HG02870 (cell line): ENCODE data around the gene APAF1.

Experiments
- ATAC-seq: cut with Tn5 transposase; IDR thresholded peaks from one replicate; pipeline ENCODE4 v1.9.1; 2021; ENCODE audit warnings: mild to moderate bottlenecking, moderate library complexity; ENCODE audit not compliant: unreplicated experiment

The APAF1 gene

GRCh38 chr12:98656289-98657101 lies 11.4 kb downstream of the APAF1 start:
- peak; percentile 85 for ATAC-seq

- ATAC-seq, result no peak
Observed at GRCh38 chr12:98660521-98660920, 15.4 kb downstream of the APAF1 start.

GRCh38 chr12:98669751-98670150 lies 24.7 kb downstream of the APAF1 start:
- ATAC-seq, result no peak

- no peak for ATAC-seq
Observed at GRCh38 chr12:98671459-98671858, 26.4 kb downstream of the APAF1 start.

- ATAC-seq, result no peak
Observed at GRCh38 chr12:98674841-98675240, 29.8 kb downstream of the APAF1 start.

- ATAC-seq, result no peak
Observed at GRCh38 chr12:98678236-98678945, 33.3 kb downstream of the APAF1 start.

GRCh38 chr12:98678946-98679610 lies 34.0 kb downstream of the APAF1 start:
- ATAC-seq, result no peak

- no peak for ATAC-seq
Observed at GRCh38 chr12:98679611-98680005, 34.5 kb downstream of the APAF1 start.

- ATAC-seq, result no peak
Observed at GRCh38 chr12:98684199-98684598, 39.1 kb downstream of the APAF1 start.

GRCh38 chr12:98686603-98687002 lies 41.5 kb downstream of the APAF1 start:
- ATAC-seq, result no peak

GRCh38 chr12:98691351-98691750 lies 46.3 kb downstream of the APAF1 start:
- ATAC-seq, result no peak

- no peak for ATAC-seq
Observed at GRCh38 chr12:98696036-98696646, 51.1 kb downstream of the APAF1 start.

GRCh38 chr12:98697209-98697608 lies 52.1 kb downstream of the APAF1 start:
- ATAC-seq, result no peak

GRCh38 chr12:98698603-98699463 lies 53.7 kb downstream of the APAF1 start:
- peak; percentile 93 for ATAC-seq

GRCh38 chr12:98699586-98699985 lies 54.5 kb downstream of the APAF1 start:
- no peak for ATAC-seq

GRCh38 chr12:98701166-98701565 lies 56.1 kb downstream of the APAF1 start:
- no peak for ATAC-seq

GRCh38 chr12:98709022-98709421 lies 63.9 kb downstream of the APAF1 start:
- no peak for ATAC-seq

GRCh38 chr12:98714426-98714825 lies 69.3 kb downstream of the APAF1 start:
- ATAC-seq, result no peak

- ATAC-seq, result peak; percentile 61
Observed at GRCh38 chr12:98719515-98720504, 74.7 kb downstream of the APAF1 start.
